H9 (cell line): Measurements from ENCODE around the gene UTF1. TPM values are rescaled to one million over a fixed set of nuclear protein-coding genes. Genes with fewer than 3 reads are reported as not detected.

Experiments used
- DNase-seq: peaks from one replicate; pipeline ENCODE4 v3.0.0-alpha.2; 2017
- H2AFZ ChIP-seq: one replicate; pipeline ENCODE4 v1.6.1; 2013; ENCODE audit warnings: mild to moderate bottlenecking, low read length, control low read depth, moderate library complexity
- H2AK5ac ChIP-seq: 2 replicates; pipeline ENCODE4 v1.6.1; 2013; ENCODE audit warnings: low read length, control low read depth, mixed read lengths; ENCODE audit not compliant: insufficient read length
- H2BK120ac ChIP-seq: one replicate; pipeline ENCODE4 v1.6.1; 2013; ENCODE audit warnings: low read depth, mild to moderate bottlenecking, low read length, control low read depth, inconsistent platforms; ENCODE audit not compliant: poor library complexity, severe bottlenecking
- H2BK12ac ChIP-seq: 2 replicates; pipeline ENCODE4 v1.6.1; 2013; ENCODE audit warnings: low read length, control low read depth, mixed read lengths, low read depth; ENCODE audit not compliant: insufficient read length
- H2BK15ac ChIP-seq: 2 replicates; pipeline ENCODE4 v1.6.1; 2013; ENCODE audit warnings: low read depth, low read length, control low read depth
- H2BK20ac ChIP-seq: one replicate; pipeline ENCODE4 v1.6.1; 2013; ENCODE audit warnings: low read depth, mild to moderate bottlenecking, low read length, control low read depth, inconsistent platforms; ENCODE audit not compliant: poor library complexity, severe bottlenecking
- H2BK5ac ChIP-seq: 2 replicates; pipeline ENCODE4 v1.6.1; 2013; ENCODE audit warnings: low read length, control low read depth, mixed read lengths; ENCODE audit not compliant: insufficient read length
- H3K14ac ChIP-seq: 2 replicates; pipeline ENCODE4 v1.6.1; 2013; ENCODE audit warnings: low read length, control low read depth; ENCODE audit not compliant: insufficient read depth
- H3K18ac ChIP-seq: 2 replicates; pipeline ENCODE4 v1.6.1; 2013; ENCODE audit warnings: low read depth, mild to moderate bottlenecking, mixed read lengths, low read length, control low read depth; ENCODE audit not compliant: insufficient read length
- H3K23ac ChIP-seq: 2 replicates; pipeline ENCODE4 v1.6.1; 2013; ENCODE audit warnings: low read length, control low read depth, mixed read lengths, low read depth; ENCODE audit not compliant: insufficient read length
- H3K23me2 ChIP-seq: 2 replicates; pipeline ENCODE4 v1.6.1; 2013; ENCODE audit warnings: low read depth, mild to moderate bottlenecking, mixed read lengths, low read length, control low read depth; ENCODE audit not compliant: insufficient read length, poor library complexity, severe bottlenecking
- H3K27ac ChIP-seq: 2 replicates; pipeline ENCODE4 v1.5.1; 2013; ENCODE audit warnings: low read length, control low read depth, mixed read lengths, low read depth; ENCODE audit not compliant: insufficient read length
- H3K27me3 ChIP-seq: 2 replicates; pipeline ENCODE4 v1.6.1; 2013; ENCODE audit warnings: low read length, control low read depth, inconsistent platforms; ENCODE audit not compliant: insufficient read depth
- H3K4ac ChIP-seq: 2 replicates; pipeline ENCODE4 v1.6.1; 2013; ENCODE audit warnings: low read depth, mild to moderate bottlenecking, control low read depth, inconsistent platforms, low read length, moderate library complexity
- H3K4me1 ChIP-seq: 2 replicates; pipeline ENCODE4 v1.6.1; 2013; ENCODE audit warnings: low read length, control low read depth, inconsistent platforms; ENCODE audit not compliant: insufficient read depth
- H3K4me2 ChIP-seq: 2 replicates; pipeline ENCODE4 v1.6.1; 2013; ENCODE audit warnings: low read length, control low read depth, mixed read lengths; ENCODE audit not compliant: insufficient read length, insufficient read depth
- H3K56ac ChIP-seq: 2 replicates; pipeline ENCODE4 v1.6.1; 2013; ENCODE audit warnings: low read depth, mild to moderate bottlenecking, mixed read lengths, low read length, control low read depth; ENCODE audit not compliant: insufficient read length
- H3K79me1 ChIP-seq: 2 replicates; pipeline ENCODE4 v1.6.1; 2013; ENCODE audit warnings: low read depth, mild to moderate bottlenecking, moderate library complexity, low read length, control low read depth, inconsistent platforms; ENCODE audit not compliant: insufficient read depth, poor library complexity, severe bottlenecking
- H3K79me2 ChIP-seq: 2 replicates; pipeline ENCODE4 v1.6.1; 2013; ENCODE audit warnings: low read length, control low read depth, inconsistent platforms; ENCODE audit not compliant: insufficient read depth
- H3K9ac ChIP-seq: 2 replicates; pipeline ENCODE4 v1.6.1; 2013; ENCODE audit warnings: low read length, control low read depth, mixed read lengths; ENCODE audit not compliant: insufficient read length; ENCODE audit errors: extremely low read depth
- H3K9me3 ChIP-seq: one replicate; pipeline ENCODE4 v1.6.1; 2013; ENCODE audit warnings: low read depth, low read length, inconsistent platforms; ENCODE audit not compliant: control insufficient read depth
- H3T11ph ChIP-seq: one replicate; pipeline ENCODE4 v1.6.1; 2013; ENCODE audit warnings: mild to moderate bottlenecking, low read length, control low read depth, inconsistent platforms
- H4K20me1 ChIP-seq: one replicate; pipeline ENCODE4 v1.6.1; 2013; ENCODE audit not compliant: control insufficient read depth, insufficient read length, insufficient read depth
- H4K5ac ChIP-seq: 2 replicates; pipeline ENCODE4 v1.6.1; 2013; ENCODE audit warnings: low read depth, mild to moderate bottlenecking, mixed read lengths, low read length, control low read depth; ENCODE audit not compliant: insufficient read length
- H4K8ac ChIP-seq: replicated peaks from 2 replicates; pipeline ENCODE4 v1.6.1; 2013; ENCODE audit warnings: low read length, control low read depth, mixed read lengths, low read depth; ENCODE audit not compliant: insufficient read length
- H4K91ac ChIP-seq: 2 replicates; pipeline ENCODE4 v1.6.1; 2013; ENCODE audit warnings: low read depth, mild to moderate bottlenecking, moderate library complexity, mixed read lengths, low read length, control low read depth; ENCODE audit not compliant: insufficient read length
- H3K27ac Mint-ChIP-seq, 3 experiments: 2 replicates in 2 of 3; 3 replicates in 1 of 3; pipeline ENCODE4 v1.8.0; 2020 to 2021; ENCODE audit warnings: mixed read lengths in 3 of 3, mild to moderate bottlenecking in 1 of 3, moderate library complexity in 1 of 3
- H3K27me3 Mint-ChIP-seq: 2 replicates; pipeline ENCODE4 v1.8.0; 2021; ENCODE audit warnings: low read depth, mild to moderate bottlenecking, moderate library complexity, mixed read lengths
- H3K36me3 Mint-ChIP-seq, 3 experiments: 2 replicates in 2 of 3; 3 replicates in 1 of 3; pipeline ENCODE4 v1.8.0; 2020 to 2021; ENCODE audit warnings: low read depth in 3 of 3, mixed read lengths in 3 of 3; ENCODE audit not compliant: insufficient read depth in 1 of 3
- H3K4me1 Mint-ChIP-seq, 2 experiments: 2 replicates each; pipeline ENCODE4 v1.8.0; 2020; ENCODE audit warnings: mixed read lengths in 2 of 2
- H3K4me3 Mint-ChIP-seq, 2 experiments: 2 replicates in 1 of 2; 3 replicates in 1 of 2; pipeline ENCODE4 v1.8.0; 2020 to 2021; ENCODE audit warnings: mild to moderate bottlenecking in 2 of 2, mixed read lengths in 2 of 2, moderate library complexity in 1 of 2
- H3K9me3 Mint-ChIP-seq, 2 experiments: 2 replicates in 1 of 2; 3 replicates in 1 of 2; pipeline ENCODE4 v1.8.0; 2020; ENCODE audit warnings: mild to moderate bottlenecking in 2 of 2, mixed read lengths in 2 of 2, moderate library complexity in 1 of 2
- WGBS: extraction: QIAGEN DNeasy Blood & Tissue Kit; methylation state at CpG from one replicate; pipeline ENCODE4 v1.1.7; 2013; ENCODE audit warnings: missing lambda C conversion rate, low lambda C conversion rate, mixed read lengths; ENCODE audit not compliant: insufficient read length; ENCODE audit errors: extremely low coverage; 5-methylcytosine and 5-hydroxymethylcytosine counted together
- total RNA-seq: library from RNA; stranded (reverse); gene quantifications from 2 replicates; pipeline ENCODE4 v1.2.1, GENCODE V29; 2021
- TF ChIP-seq, protein P1 (sequence below): fragments of 200-600 bp; sonication (generic); conservative IDR thresholded peaks from 3 replicates; pipeline ENCODE4 v1.8.0; 2021; ENCODE audit warnings: antibody characterized with exemption, mild to moderate bottlenecking

Gene UTF1
- total RNA-seq, 1 experiment from 2014 or later = 31.5 TPM

DNA sequence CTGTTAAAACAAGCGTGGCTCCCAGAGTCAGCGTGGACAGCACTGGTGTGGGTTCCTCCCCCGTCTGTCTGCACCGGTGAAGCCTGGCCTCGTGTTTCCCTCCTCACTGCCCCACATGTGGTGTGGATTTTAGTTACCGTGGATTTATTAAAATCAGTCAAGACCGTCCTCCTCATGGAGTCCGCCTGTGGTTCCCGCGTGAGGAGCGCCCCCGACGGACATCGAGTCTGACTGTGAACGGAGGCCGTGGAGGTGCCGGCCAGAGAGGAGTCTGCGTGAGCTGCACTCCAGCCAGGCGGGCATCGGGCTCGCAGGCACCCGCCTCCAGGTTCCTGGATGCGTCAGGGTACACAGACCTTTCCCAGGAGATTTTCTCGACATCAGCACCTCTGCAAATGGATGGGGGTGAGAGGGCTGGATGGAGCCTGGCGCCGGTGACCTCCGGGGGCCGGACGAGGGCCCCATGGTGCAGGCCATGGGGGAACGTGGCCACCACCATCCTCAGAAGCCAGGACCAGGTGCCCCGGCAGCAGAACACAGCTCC lies 26.3 kb upstream of the UTF1 start:
- peak overlapping the region; percentile 36 for H4K8ac ChIP-seq
- no peaks in the 10 kb centered on the region for H3K27me3 ChIP-seq
- TF ChIP-seq, protein P1, sequence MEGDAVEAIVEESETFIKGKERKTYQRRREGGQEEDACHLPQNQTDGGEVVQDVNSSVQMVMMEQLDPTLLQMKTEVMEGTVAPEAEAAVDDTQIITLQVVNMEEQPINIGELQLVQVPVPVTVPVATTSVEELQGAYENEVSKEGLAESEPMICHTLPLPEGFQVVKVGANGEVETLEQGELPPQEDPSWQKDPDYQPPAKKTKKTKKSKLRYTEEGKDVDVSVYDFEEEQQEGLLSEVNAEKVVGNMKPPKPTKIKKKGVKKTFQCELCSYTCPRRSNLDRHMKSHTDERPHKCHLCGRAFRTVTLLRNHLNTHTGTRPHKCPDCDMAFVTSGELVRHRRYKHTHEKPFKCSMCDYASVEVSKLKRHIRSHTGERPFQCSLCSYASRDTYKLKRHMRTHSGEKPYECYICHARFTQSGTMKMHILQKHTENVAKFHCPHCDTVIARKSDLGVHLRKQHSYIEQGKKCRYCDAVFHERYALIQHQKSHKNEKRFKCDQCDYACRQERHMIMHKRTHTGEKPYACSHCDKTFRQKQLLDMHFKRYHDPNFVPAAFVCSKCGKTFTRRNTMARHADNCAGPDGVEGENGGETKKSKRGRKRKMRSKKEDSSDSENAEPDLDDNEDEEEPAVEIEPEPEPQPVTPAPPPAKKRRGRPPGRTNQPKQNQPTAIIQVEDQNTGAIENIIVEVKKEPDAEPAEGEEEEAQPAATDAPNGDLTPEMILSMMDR = no peak
- no peaks in the 10 kb centered on the region for H3K9me3 ChIP-seq
- H2BK5ac ChIP-seq = no peak overlapping the region
- H3K4me2 ChIP-seq = no peak overlapping the region
- no peak overlapping the region for H3K23ac ChIP-seq
- H3T11ph ChIP-seq = no peak overlapping the region
- H3K9ac ChIP-seq = no peak overlapping the region
- H4K20me1 ChIP-seq = no peaks in the 10 kb centered on the region
- no peaks in the 10 kb centered on the region for H3K23me2 ChIP-seq
- H2AFZ ChIP-seq = no peak overlapping the region
- no peak overlapping the region for H3K27ac ChIP-seq
- H3K79me2 ChIP-seq = no peaks in the 10 kb centered on the region
- Mint-ChIP-seq H3K27ac (peak overlapping the region in 2 of 3 experiments; percentile 13 to 89; a peak in 2 of 7 replicates), H3K27me3 (no peaks in the 10 kb centered on the region; the same call in 1 of the 2 replicates), H3K4me3 (no peak overlapping the region), H3K4me1 (no peaks in the 10 kb centered on the region), H3K36me3 (peaks cover 1 to 5% (median 2%) of the 10 kb centered on the region in 3 experiments; a peak in 3 of 7 replicates), H3K9me3 (no peaks in the 10 kb centered on the region)
- H2AK5ac ChIP-seq = no peak overlapping the region
- H2BK20ac ChIP-seq = no peak overlapping the region
- DNase-seq = no peak
- WGBS = no CpG with 5 or more reads among the region's 31 CpGs
- no peaks in the 10 kb centered on the region for H3K4me1 ChIP-seq
- no peak overlapping the region for H2BK120ac ChIP-seq
- H2BK15ac ChIP-seq = no peak overlapping the region
- no peak overlapping the region for H2BK12ac ChIP-seq
- H3K18ac ChIP-seq = no peak overlapping the region
- H3K14ac ChIP-seq = no peak overlapping the region
- H3K79me1 ChIP-seq = no peaks in the 10 kb centered on the region
- H3K4ac ChIP-seq = no peak overlapping the region
- no peak overlapping the region for H4K5ac ChIP-seq
- no peak overlapping the region for H3K56ac ChIP-seq
- H4K91ac ChIP-seq = no peak overlapping the region
